Activated T-helper 1 cell treated with anti-CD3 and anti-CD28 coated beads, Interleukin-12 subunit alpha, Interleukin-12 subunit beta, Interleukin-2, Interleukin-4 antibody, amounts not matched to agents 30 ng/mL and 10 ng/mL and 1 ng/mL, durations not matched to agents 14 hours and 24 hours and 36 hours (primary cell): ENCODE measurements around the gene CBLN4. TPM values are rescaled to one million over a fixed set of nuclear protein-coding genes. Genes with fewer than 3 reads are reported as not detected.

Experiments used
- DNase-seq: peaks from one replicate; pipeline ENCODE4 v3.0.0; 2021; ENCODE audit warnings: low spot score
- H3K27ac Mint-ChIP-seq: one replicate; pipeline ENCODE4 v1.8.0; 2021; ENCODE audit warnings: mild to moderate bottlenecking, mixed read lengths
- H3K27me3 Mint-ChIP-seq: one replicate; pipeline ENCODE4 v1.8.0; 2022; ENCODE audit warnings: mild to moderate bottlenecking, moderate library complexity, mixed read lengths; ENCODE audit not compliant: insufficient read depth
- H3K36me3 Mint-ChIP-seq: one replicate; pipeline ENCODE4 v1.8.0; 2021; ENCODE audit warnings: low read depth, mixed read lengths
- H3K4me1 Mint-ChIP-seq: one replicate; pipeline ENCODE4 v1.8.0; 2021; ENCODE audit warnings: low read depth, mixed read lengths
- H3K4me3 Mint-ChIP-seq: one replicate; pipeline ENCODE4 v1.8.0; 2021; ENCODE audit warnings: mild to moderate bottlenecking, moderate library complexity, mixed read lengths
- H3K9me3 Mint-ChIP-seq: one replicate; pipeline ENCODE4 v1.8.0; 2021; ENCODE audit warnings: mixed read lengths
- intact Hi-C: fragments of 100-400 bp; cut with micrococcal nuclease; formaldehyde crosslinking; loops from one replicate; pipeline ENCODE4 v1.15.1; 2024
- total RNA-seq: library from RNA; stranded (reverse); gene quantifications from 2 replicates; pipeline ENCODE4 v1.2.3, GENCODE V29; 2022

The CBLN4 gene
- total RNA-seq, 1 donor from 2014 or later: not detected

GRCh38 chr20:55978550-55978949 is 26.8 kb downstream of the CBLN4 start:
- H3K4me1 Mint-ChIP-seq: no peaks in the 10 kb centered on the region
- H3K36me3 Mint-ChIP-seq: no peaks in the 10 kb centered on the region
- peaks cover 12% of the 10 kb centered on the region for H3K9me3 Mint-ChIP-seq
- no peak overlapping the region for H3K4me3 Mint-ChIP-seq
- no peaks in the 10 kb centered on the region for H3K27me3 Mint-ChIP-seq
- no peak overlapping the region for H3K27ac Mint-ChIP-seq
- no peak for DNase-seq
- intact Hi-C loops: no loop called here

- no peaks in the 10 kb centered on the region for H3K27me3 Mint-ChIP-seq
- H3K36me3 Mint-ChIP-seq: no peaks in the 10 kb centered on the region
- peaks cover 12% of the 10 kb centered on the region for H3K9me3 Mint-ChIP-seq
- intact Hi-C loops: no loop called here
- H3K4me1 Mint-ChIP-seq: no peaks in the 10 kb centered on the region
- no peak for DNase-seq
- H3K4me3 Mint-ChIP-seq: no peak overlapping the region
- no peak overlapping the region for H3K27ac Mint-ChIP-seq
Measured at GRCh38 chr20:55977690-55978459, 27.4 kb downstream of the CBLN4 start.

GRCh38 chr20:55974491-55975202 is 30.7 kb downstream of the CBLN4 start:
- Mint-ChIP-seq H3K4me1 (no peaks in the 10 kb centered on the region), H3K27ac (no peak overlapping the region)

GRCh38 chr20:55964790-55965189 is 40.5 kb downstream of the CBLN4 start:
- Mint-ChIP-seq H3K4me1 (no peaks in the 10 kb centered on the region), H3K9me3 (peaks cover 42% of the 10 kb centered on the region), H3K27me3 (no peaks in the 10 kb centered on the region), H3K36me3 (no peaks in the 10 kb centered on the region), H3K4me3 (no peak overlapping the region), H3K27ac (no peak overlapping the region)
- intact Hi-C loops: no loop called here
- no peak for DNase-seq

More at GRCh38 chr20:55974491-55975202, 30.7 kb downstream of the CBLN4 start:
- intact Hi-C loops: no loop called here
- no peaks in the 10 kb centered on the region for H3K27me3 Mint-ChIP-seq
- H3K4me3 Mint-ChIP-seq: no peak overlapping the region
- H3K9me3 Mint-ChIP-seq: no peaks in the 10 kb centered on the region
- no peaks in the 10 kb centered on the region for H3K36me3 Mint-ChIP-seq
- no peak for DNase-seq

DNA sequence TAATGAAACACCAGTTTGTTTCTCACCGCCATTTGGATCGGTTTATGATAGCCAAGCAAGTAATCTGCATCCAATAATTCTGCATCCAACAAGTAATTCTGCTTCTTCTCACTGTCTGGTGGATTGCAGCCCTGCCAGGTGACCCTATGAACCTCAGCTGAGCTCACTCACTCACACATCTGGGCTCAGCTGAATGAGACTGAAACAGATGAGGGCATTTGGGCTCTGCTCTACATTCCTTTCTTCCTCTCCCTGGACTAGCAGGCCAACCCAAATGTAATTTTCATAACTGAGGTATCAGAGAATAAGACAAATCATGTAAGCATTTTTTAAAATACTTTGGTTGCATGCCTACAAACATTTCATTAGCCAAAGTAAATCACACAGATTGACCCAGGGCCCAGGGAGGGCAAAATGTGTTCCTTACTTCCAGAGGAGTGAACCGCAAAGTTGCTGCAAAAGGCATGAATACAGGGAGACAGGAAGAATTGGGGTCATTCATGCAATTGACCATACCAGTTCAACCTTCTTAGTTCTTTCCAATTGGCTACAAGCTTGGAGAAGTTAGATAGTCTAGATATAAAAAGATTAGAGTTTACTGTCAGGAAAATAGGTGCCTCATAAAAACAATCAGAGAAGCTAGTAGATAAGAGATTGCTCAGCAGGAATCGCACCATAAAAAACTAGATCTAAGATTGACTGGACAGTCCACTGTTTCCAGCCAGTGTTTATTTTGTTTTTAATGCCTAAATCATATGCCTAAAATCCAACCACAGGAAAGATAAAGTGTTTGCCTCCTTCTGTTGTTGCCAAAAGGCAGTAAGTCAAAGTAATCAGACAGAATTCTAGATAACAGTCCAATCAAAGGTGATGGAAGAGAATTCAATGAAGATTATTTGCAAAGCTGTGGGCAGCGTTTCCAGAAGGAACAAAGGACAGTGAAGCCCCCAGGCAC is 43.7 kb downstream of the CBLN4 start:
- H3K4me3 Mint-ChIP-seq: no peak overlapping the region
- no peaks in the 10 kb centered on the region for H3K36me3 Mint-ChIP-seq
- intact Hi-C loops: no loop called here
- no peaks in the 10 kb centered on the region for H3K27me3 Mint-ChIP-seq
- no peak for DNase-seq
- H3K9me3 Mint-ChIP-seq: peaks cover 39% of the 10 kb centered on the region
- no peaks in the 10 kb centered on the region for H3K4me1 Mint-ChIP-seq
- H3K27ac Mint-ChIP-seq: no peak overlapping the region

DNA sequence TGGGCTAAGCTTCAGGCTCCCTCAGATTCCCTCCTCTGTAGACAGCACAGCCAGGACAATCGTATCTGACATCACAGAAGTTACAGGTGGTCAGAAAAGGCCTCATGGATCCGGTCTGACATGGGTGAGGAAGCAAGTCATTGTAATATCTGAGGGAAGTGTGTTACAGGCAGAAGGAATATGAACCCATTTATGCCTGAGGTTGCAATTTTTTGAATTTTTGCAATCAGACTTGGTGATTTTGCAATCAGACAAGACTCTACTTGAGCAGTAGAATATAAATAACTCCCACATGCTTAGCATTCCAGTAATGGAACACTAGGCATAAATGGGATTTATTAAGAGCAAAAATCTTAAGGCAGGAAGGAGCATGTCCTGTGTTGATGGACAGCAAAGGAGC is 52.1 kb downstream of the CBLN4 start:
- Mint-ChIP-seq H3K4me3 (no peak overlapping the region), H3K4me1 (no peaks in the 10 kb centered on the region), H3K9me3 (peaks cover 15% of the 10 kb centered on the region), H3K36me3 (no peaks in the 10 kb centered on the region), H3K27ac (no peak overlapping the region), H3K27me3 (no peaks in the 10 kb centered on the region)
- intact Hi-C loops: no loop called here
- DNase-seq: no peak

DNA sequence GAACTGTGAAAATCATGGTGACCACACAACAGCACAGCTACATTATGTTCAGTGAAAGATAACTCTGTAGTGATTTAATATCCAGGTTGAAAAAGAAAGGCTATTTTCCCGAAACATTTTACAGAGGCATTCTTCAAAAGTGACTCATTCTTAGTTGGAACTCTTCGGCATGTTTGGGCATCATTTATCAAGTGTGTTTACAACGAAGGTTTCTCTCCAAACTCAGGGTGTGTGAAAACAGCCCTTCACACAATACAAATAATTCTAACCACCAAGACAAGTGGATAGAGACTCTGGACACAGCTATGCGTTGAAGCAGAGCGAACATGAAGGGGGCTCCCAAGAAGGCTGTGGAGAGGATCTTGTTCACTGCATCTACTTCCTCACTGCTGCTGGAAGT is 57.6 kb downstream of the CBLN4 start:
- peaks cover 27% of the 10 kb centered on the region for H3K9me3 Mint-ChIP-seq
- H3K4me1 Mint-ChIP-seq: no peaks in the 10 kb centered on the region
- H3K27ac Mint-ChIP-seq: no peak overlapping the region
- no peaks in the 10 kb centered on the region for H3K27me3 Mint-ChIP-seq
- H3K4me3 Mint-ChIP-seq: no peak overlapping the region
- intact Hi-C loops: no loop called here
- no peak for DNase-seq
- H3K36me3 Mint-ChIP-seq: no peaks in the 10 kb centered on the region

Other genes starting within 250 kb of the CBLN4 start
- gene MC3R, start 243.2 kb upstream of the CBLN4 start, total RNA-seq: not detected in 2 replicates